Stimulated activated naive CD8-positive, alpha-beta T cell treated with anti-CD3 and anti-CD28 coated beads, Interleukin-15, amount 100 ng/mL, for 72 hours (primary cell): Measurements from ENCODE around the gene SIPA1L3.

Source experiments
- ATAC-seq: fragments of 150-1000 bp; cut with Tn5 transposase; 2 replicates; pipeline ENCODE4 v1.10.0; 2021; ENCODE audit warnings: mild to moderate bottlenecking, moderate library complexity
- DNase-seq, 2 donors: peaks; one replicate each; pipeline ENCODE4 v3.0.0; 2021 to 2022
- H3K27ac Mint-ChIP-seq, 2 donors: one replicate each; pipeline ENCODE4 v1.8.0; 2022; ENCODE audit warnings: mild to moderate bottlenecking in 2 of 2, mixed read lengths in 2 of 2, moderate library complexity in 2 of 2
- H3K27me3 Mint-ChIP-seq: one replicate; pipeline ENCODE4 v1.8.0; 2022; ENCODE audit warnings: mixed read lengths
- H3K4me1 Mint-ChIP-seq: one replicate; pipeline ENCODE4 v1.8.0; 2022; ENCODE audit warnings: mild to moderate bottlenecking, mixed read lengths
- H3K4me3 Mint-ChIP-seq, 2 donors: one replicate each; pipeline ENCODE4 v1.8.0; 2022; ENCODE audit warnings: mild to moderate bottlenecking in 2 of 2, mixed read lengths in 2 of 2, moderate library complexity in 1 of 2
- H3K9me3 Mint-ChIP-seq, 2 donors: one replicate each; pipeline ENCODE4 v1.8.0; 2022; ENCODE audit warnings: mixed read lengths in 2 of 2

Gene SIPA1L3

GRCh38 chr19:37989855-37990254, 82.8 kb downstream of the SIPA1L3 start:
- Mint-ChIP-seq H3K27ac (peak overlapping the region in 1 of 2 donors; percentile 34), H3K4me3 (no peak overlapping the region), H3K9me3 (no peaks in the 10 kb centered on the region), H3K27me3 (no peaks in the 10 kb centered on the region), H3K4me1 (peaks cover 30% of the 10 kb centered on the region)
- ATAC-seq, result no peak
- no peak for DNase-seq

GRCh38 chr19:37990362-37990761, 83.4 kb downstream of the SIPA1L3 start:
- DNase-seq (no peak), ATAC-seq (no peak)
- Mint-ChIP-seq H3K9me3 (no peaks in the 10 kb centered on the region), H3K27ac (no peak overlapping the region), H3K27me3 (no peaks in the 10 kb centered on the region), H3K4me1 (peaks cover 30% of the 10 kb centered on the region), H3K4me3 (no peak overlapping the region)

GRCh38 chr19:37991176-37991835, 84.3 kb downstream of the SIPA1L3 start:
- DNase-seq (no peak), ATAC-seq (no peak)
- no peaks in the 10 kb centered on the region for H3K9me3 Mint-ChIP-seq
- peaks cover 22% of the 10 kb centered on the region for H3K4me1 Mint-ChIP-seq
- no peak overlapping the region for H3K4me3 Mint-ChIP-seq
- H3K27me3 Mint-ChIP-seq, result no peaks in the 10 kb centered on the region
- H3K27ac Mint-ChIP-seq, result no peak overlapping the region

GRCh38 chr19:37991841-37992248, 84.8 kb downstream of the SIPA1L3 start:
- Mint-ChIP-seq H3K9me3 (no peaks in the 10 kb centered on the region), H3K27ac (peak overlapping the region in 1 of 2 donors; percentile 42), H3K4me1 (peaks cover 16% of the 10 kb centered on the region), H3K27me3 (no peaks in the 10 kb centered on the region), H3K4me3 (no peak overlapping the region)
- DNase-seq (no peak), ATAC-seq (no peak)

- H3K9me3 Mint-ChIP-seq, result no peaks in the 10 kb centered on the region
- no peak overlapping the region for H3K27ac Mint-ChIP-seq
- ATAC-seq (no peak), DNase-seq (no peak)
- H3K4me1 Mint-ChIP-seq, result peaks cover 14% of the 10 kb centered on the region
- H3K27me3 Mint-ChIP-seq, result no peaks in the 10 kb centered on the region
- no peak overlapping the region for H3K4me3 Mint-ChIP-seq
Measured at GRCh38 chr19:37992761-37993160, 85.8 kb downstream of the SIPA1L3 start.

- DNase-seq (no peak), ATAC-seq (no peak)
- Mint-ChIP-seq H3K9me3 (no peaks in the 10 kb centered on the region), H3K27me3 (no peaks in the 10 kb centered on the region), H3K4me3 (no peak overlapping the region), H3K27ac (no peak overlapping the region), H3K4me1 (peaks cover 17% of the 10 kb centered on the region)
Measured at GRCh38 chr19:37994823-37995130, 87.8 kb downstream of the SIPA1L3 start.

GRCh38 chr19:37995346-37995745, 88.3 kb downstream of the SIPA1L3 start:
- peaks cover 16% of the 10 kb centered on the region for H3K4me1 Mint-ChIP-seq
- ATAC-seq, result no peak
- no peak overlapping the region for H3K4me3 Mint-ChIP-seq
- peak overlapping the region in 1 of 2 donors; percentile 67 for H3K27ac Mint-ChIP-seq
- H3K27me3 Mint-ChIP-seq, result no peaks in the 10 kb centered on the region
- DNase-seq, result no peak
- no peaks in the 10 kb centered on the region for H3K9me3 Mint-ChIP-seq

- peaks cover 18% of the 10 kb centered on the region for H3K4me1 Mint-ChIP-seq
- no peaks in the 10 kb centered on the region for H3K9me3 Mint-ChIP-seq
- no peaks in the 10 kb centered on the region for H3K27me3 Mint-ChIP-seq
- DNase-seq (no peak), ATAC-seq (peak; percentile 53)
- H3K27ac Mint-ChIP-seq, result no peak overlapping the region
- H3K4me3 Mint-ChIP-seq, result no peak overlapping the region
Measured at GRCh38 chr19:37997911-37998344, 90.9 kb downstream of the SIPA1L3 start.

- Mint-ChIP-seq H3K27ac (peak overlapping the region in 1 of 2 donors; percentile 52), H3K4me1 (peaks cover 18% of the 10 kb centered on the region), H3K9me3 (no peaks in the 10 kb centered on the region), H3K27me3 (no peaks in the 10 kb centered on the region), H3K4me3 (no peak overlapping the region)
- DNase-seq (no peak), ATAC-seq (no peak)
Measured at GRCh38 chr19:37998801-37999308, 91.8 kb downstream of the SIPA1L3 start.

DNA sequence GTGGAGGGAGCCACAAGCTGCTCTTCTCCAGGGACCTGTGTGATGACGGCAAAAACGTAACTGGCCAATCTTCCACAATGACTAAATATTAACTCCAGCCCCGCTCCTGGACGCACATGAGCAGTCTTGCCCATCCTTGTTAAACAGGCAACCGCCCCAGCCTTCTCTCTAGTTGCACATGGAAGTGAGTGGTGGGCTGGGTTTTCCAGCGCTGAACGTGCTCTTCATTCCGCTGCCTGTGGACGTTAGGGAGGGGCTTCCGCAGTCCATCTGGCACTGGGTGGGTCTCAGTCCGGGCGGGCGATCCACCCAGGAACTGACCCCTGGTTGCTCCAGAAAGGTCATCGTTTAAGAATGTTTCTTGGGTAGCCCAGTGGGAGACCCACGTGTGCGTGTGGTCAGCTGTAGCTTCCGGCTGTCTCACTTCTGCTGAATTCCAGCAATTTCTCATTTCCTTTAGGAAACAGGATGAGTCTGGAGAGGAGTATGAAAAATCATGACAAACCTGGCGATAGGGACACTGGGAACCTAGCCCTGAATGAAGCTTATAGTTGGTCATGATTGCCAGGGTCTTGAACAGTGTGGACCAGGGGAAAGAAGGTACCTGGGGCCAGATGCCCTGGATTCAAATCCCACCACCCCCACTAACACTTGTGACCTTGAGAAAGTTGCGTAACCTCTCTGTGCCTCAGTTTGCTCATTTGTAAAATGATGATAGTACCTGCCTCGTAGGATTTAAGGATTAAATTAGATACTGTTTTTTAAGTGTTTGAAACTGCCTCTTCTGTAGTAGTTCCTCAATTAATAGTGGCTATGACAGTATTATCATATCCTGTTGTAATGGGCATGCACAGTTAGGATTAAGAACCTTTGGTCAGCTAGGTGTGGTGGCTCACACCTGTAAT, 92.6 kb downstream of the SIPA1L3 start:
- no peaks in the 10 kb centered on the region for H3K27me3 Mint-ChIP-seq
- H3K4me1 Mint-ChIP-seq, result peaks cover 18% of the 10 kb centered on the region
- peak overlapping the region in 1 of 2 donors; percentile 54 for H3K27ac Mint-ChIP-seq
- no peaks in the 10 kb centered on the region for H3K9me3 Mint-ChIP-seq
- H3K4me3 Mint-ChIP-seq, result no peak overlapping the region
- ATAC-seq (no peak), DNase-seq (no peak)

DNA sequence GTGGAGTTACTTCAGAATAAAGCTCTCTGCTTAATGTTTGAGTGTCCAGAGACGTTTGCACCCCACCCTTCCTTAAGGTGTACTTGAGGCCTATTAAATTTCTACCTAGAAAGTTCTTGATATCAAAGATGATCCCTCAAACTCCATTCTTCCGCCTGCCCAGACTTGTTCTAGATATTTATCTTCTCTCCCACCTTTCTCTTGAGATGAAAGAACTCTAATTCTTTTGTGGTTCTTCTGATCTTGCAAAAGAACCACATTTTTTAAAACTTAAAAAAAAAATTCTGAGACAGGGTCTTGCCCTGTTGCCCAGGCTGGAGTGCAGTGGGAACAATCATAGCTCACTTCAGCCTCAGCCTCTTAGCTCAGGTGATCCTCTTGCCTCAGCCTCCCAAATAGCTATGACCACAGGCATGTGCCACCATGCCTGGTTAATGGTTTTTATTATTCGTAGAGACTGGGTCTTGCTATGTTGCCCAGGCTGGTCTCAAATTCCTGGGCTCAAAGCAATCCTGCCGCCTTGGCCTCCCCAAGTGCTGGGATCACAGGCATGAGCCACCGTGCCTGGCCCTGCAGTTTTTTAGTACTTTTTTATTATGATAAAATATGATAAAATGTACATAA, 94.3 kb downstream of the SIPA1L3 start:
- no peak overlapping the region for H3K4me3 Mint-ChIP-seq
- ATAC-seq (no peak), DNase-seq (no peak)
- H3K4me1 Mint-ChIP-seq, result peaks cover 18% of the 10 kb centered on the region
- H3K9me3 Mint-ChIP-seq, result no peaks in the 10 kb centered on the region
- H3K27me3 Mint-ChIP-seq, result no peaks in the 10 kb centered on the region
- no peak overlapping the region for H3K27ac Mint-ChIP-seq

DNA sequence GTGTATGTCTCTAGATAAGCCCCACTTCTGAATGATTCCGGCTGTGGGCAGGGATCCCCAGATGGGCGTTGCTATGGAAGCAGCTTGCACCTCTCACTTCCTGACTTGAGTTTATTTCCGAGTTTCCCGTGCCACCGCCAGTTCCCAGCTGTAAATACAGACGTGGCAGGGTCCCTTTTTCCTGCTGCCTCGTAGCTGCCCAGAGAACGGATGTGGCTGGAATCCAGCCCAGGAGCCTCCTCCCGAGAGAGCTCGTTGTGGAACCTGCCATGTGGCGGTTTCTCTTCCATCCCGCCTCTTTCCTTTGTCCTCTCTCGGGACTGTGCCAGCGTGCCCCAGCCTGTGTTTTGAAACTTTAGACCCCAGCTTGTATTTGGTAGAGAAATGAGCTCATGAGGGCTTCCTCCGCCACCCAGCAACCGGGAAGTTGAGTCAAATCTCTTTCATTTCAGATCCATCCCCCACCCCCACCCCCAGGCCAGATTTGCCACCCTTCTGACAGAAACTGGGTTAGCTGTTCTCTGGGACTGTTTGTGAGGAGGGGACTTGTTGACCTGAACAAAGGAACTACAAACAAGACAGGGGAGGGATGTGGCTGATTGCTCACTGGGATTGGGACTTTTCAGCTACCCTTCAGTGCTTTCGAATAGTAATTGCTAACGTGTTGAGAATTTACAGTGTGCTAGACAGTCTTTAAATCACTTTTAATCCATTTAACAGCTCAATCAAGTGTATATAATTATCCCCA, 96.6 kb downstream of the SIPA1L3 start:
- H3K4me1 Mint-ChIP-seq, result peaks cover 12% of the 10 kb centered on the region
- ATAC-seq (peak; percentile 87), DNase-seq (peak in 1 of 2 donors; percentile 65)
- H3K4me3 Mint-ChIP-seq, result no peak overlapping the region
- H3K27ac Mint-ChIP-seq, result no peak overlapping the region
- H3K27me3 Mint-ChIP-seq, result no peaks in the 10 kb centered on the region
- no peaks in the 10 kb centered on the region for H3K9me3 Mint-ChIP-seq

GRCh38 chr19:38004186-38004520, 97.1 kb downstream of the SIPA1L3 start:
- ATAC-seq (peak; percentile 26), DNase-seq (no peak)
- H3K4me1 Mint-ChIP-seq, result peaks cover 7% of the 10 kb centered on the region
- no peaks in the 10 kb centered on the region for H3K9me3 Mint-ChIP-seq
- H3K4me3 Mint-ChIP-seq, result no peak overlapping the region
- H3K27me3 Mint-ChIP-seq, result no peaks in the 10 kb centered on the region
- H3K27ac Mint-ChIP-seq, result no peak overlapping the region

- Mint-ChIP-seq H3K4me1 (peaks cover 6% of the 10 kb centered on the region), H3K9me3 (no peaks in the 10 kb centered on the region), H3K27ac (no peak overlapping the region), H3K4me3 (no peak overlapping the region), H3K27me3 (no peaks in the 10 kb centered on the region)
- ATAC-seq (peak; percentile 45), DNase-seq (no peak)
Measured at GRCh38 chr19:38004521-38005223, 97.7 kb downstream of the SIPA1L3 start.

- H3K27ac Mint-ChIP-seq, result peak overlapping the region in 1 of 2 donors; percentile 11
- H3K27me3 Mint-ChIP-seq, result no peaks in the 10 kb centered on the region
- ATAC-seq (no peak), DNase-seq (no peak)
- H3K9me3 Mint-ChIP-seq, result no peaks in the 10 kb centered on the region
- H3K4me3 Mint-ChIP-seq, result no peak overlapping the region
- H3K4me1 Mint-ChIP-seq, result peaks cover 4% of the 10 kb centered on the region
Measured at GRCh38 chr19:38005224-38005614, 98.2 kb downstream of the SIPA1L3 start.
